ENCODE results near the gene CMTR2.
"Not testable (repeated sequence)": the region's sequence is repeated elsewhere in the genome, so short reads cannot be mapped to it uniquely, and the experiment has no call there.

DNA sequence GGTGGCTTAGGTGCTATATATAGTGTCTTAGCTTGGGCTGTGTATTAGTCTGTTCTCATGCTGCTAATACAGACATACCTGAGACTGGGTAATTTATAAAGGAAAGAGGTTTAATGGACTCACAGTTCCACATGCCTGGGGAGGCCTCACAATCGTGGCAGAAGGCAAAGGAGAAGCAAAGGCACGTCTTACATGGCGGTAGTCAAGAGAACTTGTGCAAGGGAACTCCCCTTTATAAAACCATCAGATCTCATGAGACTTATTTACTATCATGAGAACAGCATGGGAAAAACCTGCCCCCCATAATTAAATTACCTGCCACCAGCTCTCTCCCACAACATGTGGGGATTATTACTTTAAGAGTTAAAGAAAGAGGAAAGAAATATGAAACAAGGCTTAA lies 2.9 kb upstream of the CMTR2 start:
- not testable (repeated sequence) for TF ChIP-seq EZH2 (IDR thresholded peaks at IDR 0.05; ENCODE audit: insufficient read depth, poor library complexity, severe bottlenecking); EZH2phosphoT487 (IDR thresholded peaks at IDR 0.05; ENCODE audit: insufficient read depth, low read depth)
